ENCODE results near the gene BTK.

DNA sequence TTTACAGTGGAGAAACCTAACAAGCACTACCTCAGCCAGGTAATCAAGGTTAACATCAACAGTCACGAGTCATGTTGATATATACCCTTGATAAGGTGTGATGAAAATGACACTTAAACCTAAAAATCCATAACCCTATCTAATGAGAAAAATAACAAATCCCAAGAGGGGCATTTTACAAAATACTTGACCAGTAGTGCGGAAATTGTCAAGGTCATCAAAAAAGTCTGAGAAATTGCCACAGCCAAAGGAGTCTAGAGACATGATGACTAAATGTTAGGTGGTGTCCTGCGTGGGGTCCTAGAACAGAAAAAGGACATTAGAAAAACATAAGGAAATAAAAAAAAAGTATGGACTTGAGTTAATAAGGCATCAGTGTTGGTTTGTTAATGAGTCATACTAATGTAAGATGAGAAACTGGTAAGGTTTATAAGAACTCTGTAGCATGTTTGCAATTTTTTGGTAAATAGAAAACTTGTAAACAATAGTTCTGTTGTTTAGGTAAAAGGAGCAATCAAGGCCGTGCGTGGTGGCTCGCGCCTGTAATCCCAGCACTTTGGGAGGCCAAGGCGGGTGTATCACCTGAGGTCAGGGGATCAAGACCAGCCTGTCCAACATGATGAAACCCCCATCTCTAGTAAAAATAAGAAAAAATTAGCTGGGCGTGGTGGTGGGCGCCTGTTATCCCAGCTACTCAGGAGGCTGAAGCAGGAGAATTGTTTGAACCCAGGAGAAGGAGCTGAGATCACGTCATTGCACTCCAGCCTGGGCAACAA lies 7.7 kb upstream of the BTK start:
- no peak for TF ChIP-seq CTCF (IDR thresholded peaks at IDR 0.05; ENCODE audit: low read depth, low read length)
- peak; percentile 1 for TF ChIP-seq POLR2A (IDR thresholded peaks at IDR 0.05; ENCODE audit: extremely low read depth, insufficient read length)
